ENCODE results near the gene SERPINB3. TPM values are rescaled to one million over a fixed set of nuclear protein-coding genes. Genes with fewer than 3 reads are reported as not detected.

SERPINB3 gene
- total RNA-seq, 1 donor from 2014 or later, result not detected

- H3K4me3 Mint-ChIP-seq (ENCODE audit: low read depth), result no peak overlapping the region
- H3K27ac Mint-ChIP-seq, result peak overlapping the region; percentile 70
- no peaks in the 10 kb centered on the region for H3K36me3 Mint-ChIP-seq (ENCODE audit: insufficient read depth)
- H3K4me1 Mint-ChIP-seq (ENCODE audit: low read depth), result peaks cover 39% of the 10 kb centered on the region
- H3K9me3 Mint-ChIP-seq (ENCODE audit: low read depth), result peaks cover 7% of the 10 kb centered on the region
- no peak for DNase-seq (ENCODE audit: low spot score, unreplicated experiment)
- no peaks in the 10 kb centered on the region for H3K27me3 Mint-ChIP-seq
- TF ChIP-seq CTCF (IDR thresholded peaks at IDR 0.05; ENCODE audit: unreplicated experiment), result no peak
These were observed 22.2 kb upstream of the SERPINB3 start for GRCh38 chr18:63683890-63684289.

GRCh38 chr18:63683152-63683551, 21.5 kb upstream of the SERPINB3 start:
- Mint-ChIP-seq H3K27me3 (no peaks in the 10 kb centered on the region), H3K27ac (peak overlapping the region; percentile 96), H3K36me3 (ENCODE audit: insufficient read depth) (no peaks in the 10 kb centered on the region), H3K4me1 (ENCODE audit: low read depth) (peaks cover 39% of the 10 kb centered on the region), H3K9me3 (ENCODE audit: low read depth) (peaks cover 7% of the 10 kb centered on the region), H3K4me3 (ENCODE audit: low read depth) (peak overlapping the region; percentile 25)
- no peak for DNase-seq (ENCODE audit: low spot score, unreplicated experiment)
- TF ChIP-seq CTCF (IDR thresholded peaks at IDR 0.05; ENCODE audit: unreplicated experiment), result no peak

GRCh38 chr18:63681449-63682340, 20.0 kb upstream of the SERPINB3 start:
- Mint-ChIP-seq H3K27me3 (no peaks in the 10 kb centered on the region), H3K4me1 (ENCODE audit: low read depth) (peaks cover 39% of the 10 kb centered on the region), H3K9me3 (ENCODE audit: low read depth) (peaks cover 6% of the 10 kb centered on the region), H3K4me3 (ENCODE audit: low read depth) (no peak overlapping the region), H3K27ac (peak overlapping the region; percentile 92), H3K36me3 (ENCODE audit: insufficient read depth) (no peaks in the 10 kb centered on the region)
- TF ChIP-seq CTCF (IDR thresholded peaks at IDR 0.05; ENCODE audit: unreplicated experiment), result no peak
- no peak for DNase-seq (ENCODE audit: low spot score, unreplicated experiment)

- no peak for DNase-seq (ENCODE audit: low spot score, unreplicated experiment)
- Mint-ChIP-seq H3K9me3 (ENCODE audit: low read depth) (peaks cover 4% of the 10 kb centered on the region), H3K27me3 (no peaks in the 10 kb centered on the region), H3K36me3 (ENCODE audit: insufficient read depth) (no peaks in the 10 kb centered on the region), H3K4me3 (ENCODE audit: low read depth) (no peak overlapping the region), H3K4me1 (ENCODE audit: low read depth) (peaks cover 41% of the 10 kb centered on the region), H3K27ac (no peak overlapping the region)
- no peak for TF ChIP-seq CTCF (IDR thresholded peaks at IDR 0.05; ENCODE audit: unreplicated experiment)
These were observed 18.3 kb upstream of the SERPINB3 start for GRCh38 chr18:63679820-63680606.

GRCh38 chr18:63677500-63678225, 16.0 kb upstream of the SERPINB3 start:
- H3K4me1 Mint-ChIP-seq (ENCODE audit: low read depth), result peaks cover 24% of the 10 kb centered on the region
- TF ChIP-seq CTCF (IDR thresholded peaks at IDR 0.05; ENCODE audit: unreplicated experiment), result no peak
- H3K36me3 Mint-ChIP-seq (ENCODE audit: insufficient read depth), result no peaks in the 10 kb centered on the region
- H3K27ac Mint-ChIP-seq, result no peak overlapping the region
- no peak overlapping the region for H3K4me3 Mint-ChIP-seq (ENCODE audit: low read depth)
- DNase-seq (ENCODE audit: low spot score, unreplicated experiment), result no peak
- peaks cover 4% of the 10 kb centered on the region for H3K9me3 Mint-ChIP-seq (ENCODE audit: low read depth)
- no peaks in the 10 kb centered on the region for H3K27me3 Mint-ChIP-seq
